HCT116 (cell line): Measurements from ENCODE around the gene MXD1. TPM values are rescaled to one million over a fixed set of nuclear protein-coding genes. Genes with fewer than 3 reads are reported as not detected.

Experiments
- ATAC-seq: fragments of 200-7000 bp; cut with Tn5 transposase; 2 replicates; pipeline ENCODE4 v1.9.1; 2020; ENCODE audit warnings: mild to moderate bottlenecking, moderate library complexity
- BruUV-seq: library from RNA; stranded (reverse); fragments of 400-500 nt; replicated peaks from 2 replicates; lab custom pipeline; 2021; lab: Mats Ljungman, UMichigan
- CTCF ChIA-PET: fragments of 300-600 bp; sonication (Branson Sonifier 250); formaldehyde crosslinking; loops from one replicate; lab custom pipeline; 2021; ENCODE audit warnings: antibody characterized with exemption; lab: Charles Lee
- POLR2A ChIA-PET: fragments of 300-600, 350-600 bp; sonication (Branson Sonifier 250); formaldehyde crosslinking; loops from one replicate; lab custom pipeline; 2021; ENCODE audit warnings: antibody characterized with exemption; lab: Charles Lee
- RAD21 ChIA-PET, 2 experiments: fragments of 300-600 bp; sonication (Branson Sonifier 250); formaldehyde crosslinking; loops; one replicate each; lab custom pipeline; 2023; ENCODE audit warnings: low total read pairs in 2 of 2; ENCODE audit not compliant: uncharacterized antibody in 2 of 2, unreplicated experiment in 2 of 2, low non-redundant PET in 1 of 2; lab: Charles Lee
- DNase-seq: peaks from one replicate; pipeline ENCODE4 v3.0.0-alpha.2; 2010; ENCODE audit warnings: low read depth, low spot score
- H2AFZ ChIP-seq: fragments of 200-600 bp; shearing (Covaris generic), sonication (generic); 2 replicates; pipeline ENCODE4 v1.6.1; 2017; ENCODE audit warnings: low read depth, mixed run types, mixed read lengths, antibody characterized with exemption, low read length; ENCODE audit not compliant: poor library complexity, severe bottlenecking
- H3K27ac ChIP-seq: 2 replicates; pipeline ENCODE4 v1.5.1; 2012; ENCODE audit warnings: low read depth, low read length
- H3K27me3 ChIP-seq: fragments of 200-600 bp; sonication (generic); 2 replicates; pipeline ENCODE4 v1.6.1; 2016; ENCODE audit warnings: mixed run types, low read length, mixed read lengths; ENCODE audit not compliant: insufficient read depth
- H3K36me3 ChIP-seq, 2 experiments: fragments of 200-500 bp in 1 of 2; fragments of 200-600 bp in 1 of 2; sonication (Bioruptor generic) in 1 of 2; sonication (generic) in 1 of 2; 2 replicates each; pipeline versions ENCODE4 v1.5.1 to v1.6.1; 2014 to 2016; ENCODE audit warnings: low read length in 2 of 2, inconsistent platforms in 1 of 2, mixed read lengths in 1 of 2, mixed run types in 1 of 2; ENCODE audit not compliant: insufficient read depth in 2 of 2, control insufficient read depth in 1 of 2
- H3K4me1 ChIP-seq, 2 experiments: fragments of 200-600 bp in 1 of 2; sonication (generic) in 1 of 2; 2 replicates each; pipeline versions ENCODE4 v1.5.1 to v1.6.1; 2012 to 2017; ENCODE audit warnings: low read length in 2 of 2, inconsistent platforms in 1 of 2, mild to moderate bottlenecking in 1 of 2, mixed read lengths in 1 of 2, mixed run types in 1 of 2, moderate library complexity in 1 of 2; ENCODE audit not compliant: insufficient read depth in 2 of 2, control insufficient read depth in 1 of 2
- H3K4me2 ChIP-seq: fragments of 200-600 bp; sonication (generic); 2 replicates; pipeline ENCODE4 v1.6.1; 2017; ENCODE audit warnings: mixed run types, low read length, mixed read lengths
- H3K4me3 ChIP-seq, 2 experiments: fragments of 200-600 bp in 1 of 2; sonication (generic) in 1 of 2; replicated peaks in 1 of 2; 2 replicates each; pipeline ENCODE4 v1.5.1; 2011 to 2016; ENCODE audit warnings: low read length in 2 of 2, control low read depth in 1 of 2, low read depth in 1 of 2, mild to moderate bottlenecking in 1 of 2, mixed read lengths in 1 of 2, mixed run types in 1 of 2
- H3K79me2 ChIP-seq: fragments of 200-600 bp; sonication (generic); 2 replicates; pipeline ENCODE4 v1.6.1; 2017; ENCODE audit warnings: mild to moderate bottlenecking, mixed run types, low read length, moderate library complexity, mixed read lengths; ENCODE audit not compliant: insufficient read depth
- H3K9ac ChIP-seq: fragments of 200-600 bp; sonication (generic); 2 replicates; pipeline ENCODE4 v1.6.1; 2016; ENCODE audit warnings: low read length, mixed read lengths
- H3K9me2 ChIP-seq: fragments of 200-600 bp; sonication (generic), shearing (Covaris generic); 2 replicates; pipeline ENCODE4 v1.6.1; 2017; ENCODE audit warnings: mixed run types, mild to moderate bottlenecking, moderate library complexity; ENCODE audit not compliant: insufficient read depth
- H3K9me3 ChIP-seq, 2 experiments: fragments of 200-500 bp in 1 of 2; fragments of 200-600 bp in 1 of 2; sonication (Bioruptor generic) in 1 of 2; sonication (generic) in 1 of 2; 2 replicates each; pipeline ENCODE4 v1.6.1; 2014 to 2017; ENCODE audit warnings: low read length in 2 of 2, mixed read lengths in 2 of 2, inconsistent platforms in 1 of 2, low read depth in 1 of 2, mild to moderate bottlenecking in 1 of 2, mixed run types in 1 of 2, moderate library complexity in 1 of 2; ENCODE audit not compliant: control insufficient read depth in 1 of 2, insufficient read depth in 1 of 2
- H4K20me1 ChIP-seq: fragments of 200-600 bp; sonication (generic), shearing (Covaris generic); 2 replicates; pipeline ENCODE4 v1.6.1; 2017; ENCODE audit warnings: mixed run types, mild to moderate bottlenecking, moderate library complexity; ENCODE audit not compliant: insufficient read depth
- ATF3 ChIP-seq: IDR thresholded peaks from 2 replicates; pipeline ENCODE4 v1.6.1; 2012
- CBX3 ChIP-seq: IDR thresholded peaks from 2 replicates; pipeline ENCODE4 v1.6.1; 2012; ENCODE audit warnings: low read depth
- EZH2 ChIP-seq: fragments of 200-600 bp; sonication (generic); IDR thresholded peaks from 2 replicates; pipeline ENCODE4 v1.6.1; 2017; ENCODE audit warnings: antibody characterized with exemption, mixed run types
- EZH2phosphoT487 ChIP-seq: fragments of 200-600 bp; IDR thresholded peaks from 2 replicates; pipeline ENCODE4 v1.6.1; 2018; ENCODE audit warnings: antibody characterized with exemption, borderline replicate concordance
- FOSL1 ChIP-seq: IDR thresholded peaks from 2 replicates; pipeline ENCODE4 v1.6.1; 2012; ENCODE audit warnings: low read depth
- JUND ChIP-seq: IDR thresholded peaks from 2 replicates; pipeline ENCODE4 v1.6.1; 2012
- MAX ChIP-seq: IDR thresholded peaks from 2 replicates; pipeline ENCODE4 v1.6.1; 2012
- POLR2A ChIP-seq: IDR thresholded peaks from 2 replicates; pipeline ENCODE4 v1.7.0; 2011; ENCODE audit warnings: borderline replicate concordance; ENCODE audit not compliant: insufficient read depth, insufficient read length; ENCODE audit errors: extremely low read depth
- POLR2AphosphoS5 ChIP-seq: IDR thresholded peaks from 2 replicates; pipeline ENCODE4 v1.6.1; 2011; ENCODE audit warnings: mild to moderate bottlenecking, low read depth, low read length, moderate library complexity
- RAD21 ChIP-seq: IDR thresholded peaks from 2 replicates; pipeline ENCODE4 v1.6.1; 2012; ENCODE audit warnings: low read depth, mild to moderate bottlenecking
- SIN3A ChIP-seq: IDR thresholded peaks from 2 replicates; pipeline ENCODE4 v1.6.1; 2012; ENCODE audit warnings: low read depth
- TCF7L2 ChIP-seq: IDR thresholded peaks from 2 replicates; pipeline ENCODE4 v1.7.0; 2011; ENCODE audit warnings: borderline replicate concordance, inconsistent platforms; ENCODE audit not compliant: insufficient read depth, insufficient read length; ENCODE audit errors: extremely low read depth
- YY1 ChIP-seq: IDR thresholded peaks from 2 replicates; pipeline ENCODE4 v1.6.1; 2011; ENCODE audit warnings: low read length, low read depth, moderate library complexity, mild to moderate bottlenecking; ENCODE audit not compliant: insufficient replicate concordance; ENCODE audit errors: extremely low read depth
- ZBTB33 ChIP-seq: IDR thresholded peaks from 2 replicates; pipeline ENCODE4 v1.6.1; 2011; ENCODE audit warnings: mild to moderate bottlenecking, low read length, moderate library complexity; ENCODE audit not compliant: insufficient replicate concordance; ENCODE audit errors: extremely low read depth
- ZFX ChIP-seq: fragments of 450-650 bp; IDR thresholded peaks from 2 replicates; pipeline ENCODE4 v1.6.1; 2017
- ZNF274 ChIP-seq: fragments of 200-500 bp; sonication (Bioruptor generic); IDR thresholded peaks from 2 replicates; pipeline ENCODE4 v1.6.1; 2014; ENCODE audit warnings: mild to moderate bottlenecking, low read depth, low read length, inconsistent platforms
- intact Hi-C: fragments of 100-400 bp; cut with micrococcal nuclease; formaldehyde crosslinking; loops from 2 replicates; pipeline ENCODE4 v1.10.0; 2022
- total RNA-seq: library from RNA; stranded (reverse); gene quantifications from one replicate; pipeline ENCODE4 v1.2.1, GENCODE V29; 2021; ENCODE audit not compliant: unreplicated experiment

MXD1 gene
- total RNA-seq, 1 experiment from 2014 or later: 10.3 TPM

GRCh38 chr2:69969991-69970390, 55.1 kb downstream of the MXD1 start:
- H3K4me3 ChIP-seq: no peak overlapping the region
- H3K4me2 ChIP-seq: no peak overlapping the region
- DNase-seq: no peak
- H3K27me3 ChIP-seq: no peaks in the 10 kb centered on the region
- H3K9ac ChIP-seq: no peak overlapping the region
- ChIA-PET POLR2A (no interaction called here), CTCF (no interaction called here), RAD21 (no interaction called here)
- H3K36me3 ChIP-seq: no peaks in the 10 kb centered on the region
- no peaks in the 10 kb centered on the region for H3K4me1 ChIP-seq
- no peak overlapping the region for H3K27ac ChIP-seq
- no peak overlapping the region for H2AFZ ChIP-seq
- no peak for ATAC-seq
- TF ChIP-seq CBX3: no peak
- no peak for TF ChIP-seq POLR2A
- TF ChIP-seq ZNF274: no peak
- TF ChIP-seq JUND: no peak
- no peak for TF ChIP-seq YY1
- TF ChIP-seq RAD21: no peak
- TF ChIP-seq EZH2phosphoT487: no peak
- no peak for TF ChIP-seq EZH2
- TF ChIP-seq TCF7L2: no peak
- no peak for TF ChIP-seq ZFX
- TF ChIP-seq SIN3A: no peak
- TF ChIP-seq POLR2AphosphoS5: no peak
- H3K9me2 ChIP-seq: no peaks in the 10 kb centered on the region
- intact Hi-C loops: no loop called here
- H3K79me2 ChIP-seq: no peaks in the 10 kb centered on the region
- no peaks in the 10 kb centered on the region for H4K20me1 ChIP-seq
- no peaks in the 10 kb centered on the region for H3K9me3 ChIP-seq
- no TSS peak for BruUV-seq

GRCh38 chr2:69972822-69973221, 57.9 kb downstream of the MXD1 start:
- Histone ChIP-seq H3K4me3 (no peak overlapping the region), H3K79me2 (no peaks in the 10 kb centered on the region), H3K9me3 (no peaks in the 10 kb centered on the region), H3K27ac (no peak overlapping the region), H4K20me1 (no peaks in the 10 kb centered on the region), H3K9ac (no peak overlapping the region), H3K4me2 (no peak overlapping the region), H3K27me3 (no peaks in the 10 kb centered on the region), H3K4me1 (no peaks in the 10 kb centered on the region; a peak in 1 of 4 replicates), H3K9me2 (no peaks in the 10 kb centered on the region), H3K36me3 (no peaks in the 10 kb centered on the region), H2AFZ (no peak overlapping the region)
- DNase-seq: no peak
- TF ChIP-seq FOSL1 (no peak), ATF3 (no peak), ZBTB33 (no peak), MAX (no peak)
- RAD21 ChIA-PET: no interaction called here
- CTCF ChIA-PET: no interaction called here
- intact Hi-C loops: no loop called here
- no peak for ATAC-seq
- POLR2A ChIA-PET: no interaction called here
- BruUV-seq: no TSS peak
